GM12878 (cell line): ENCODE data around the gene NSMCE3. TPM values are rescaled to one million over a fixed set of nuclear protein-coding genes. Genes with fewer than 3 reads are reported as not detected.

ENCODE experiments used
- ESRRA ChIP-seq: IDR thresholded peaks from 2 replicates; pipeline ENCODE4 v1.6.1; 2012; ENCODE audit warnings: mild to moderate bottlenecking, low read length, improper control_type of control experiment
- HCFC1 ChIP-seq: fragments of 150-350 bp; IDR thresholded peaks from 2 replicates; pipeline ENCODE4 v1.6.1; 2014; ENCODE audit warnings: low read length
- PAX8 ChIP-seq: fragments of 450-650 bp; IDR thresholded peaks from 2 replicates; pipeline ENCODE4 v1.6.1; 2017; ENCODE audit warnings: mild to moderate bottlenecking, moderate library complexity
- RAD51 ChIP-seq: fragments of 450-650 bp; IDR thresholded peaks from 2 replicates; pipeline ENCODE4 v1.6.1; 2016; ENCODE audit warnings: moderate library complexity, mild to moderate bottlenecking, inconsistent platforms
- RCOR1 ChIP-seq: conservative IDR thresholded peaks from 2 replicates; pipeline ENCODE4 v1.6.1; 2012; ENCODE audit warnings: low read depth, low read length, improper control_type of control experiment
- polyA plus RNA-seq, 11 experiments: library from polyadenylated mRNA; depleted of rRNA in 4 of 11; unstranded in 6 of 11; stranded (reverse) in 5 of 11; fragments of >200 nt; fragmentation: Nextera tagmentation in 4 of 11; fragmentation: Illumina TruSeq in 1 of 11; extraction: Ambion mirVana in 4 of 11; extraction: Trizol in 1 of 11; gene quantifications; 1 replicate in 1 of 11; 2 replicates in 10 of 11; pipeline versions ENCODE4 v1.2.1 to v1.2.3, GENCODE V29; 2011 to 2016; ENCODE audit warnings: inconsistent platforms in 2 of 11, missing spikeins in 2 of 11, low read depth in 1 of 11
- total RNA-seq, 4 experiments: library from RNA; depleted of rRNA in 3 of 4; stranded (reverse); fragments of >200 nt in 3 of 4; fragmentation: Illumina TruSeq in 1 of 4; extraction: Trizol in 1 of 4; gene quantifications; 2 replicates each; pipeline versions ENCODE4 v1.2.1 to v1.2.3, GENCODE V29; 2013 to 2021
- TF ChIP-seq, protein P1 (sequence below): IDR thresholded peaks from 2 replicates; pipeline ENCODE4 v1.6.1; 2012; ENCODE audit warnings: low read length, inconsistent platforms
- TF ChIP-seq, protein P2 (sequence below): IDR thresholded peaks from 2 replicates; pipeline ENCODE4 v1.6.1; 2012; ENCODE audit warnings: mild to moderate bottlenecking, low read depth, low read length

NSMCE3 gene
- total and polyA plus RNA-seq, 10 of the 15 experiments (the other 5 are each of a cell fraction or from before 2014, with no cell fraction given): 3.7 to 30.0 (median 19.2) TPM

DNA sequence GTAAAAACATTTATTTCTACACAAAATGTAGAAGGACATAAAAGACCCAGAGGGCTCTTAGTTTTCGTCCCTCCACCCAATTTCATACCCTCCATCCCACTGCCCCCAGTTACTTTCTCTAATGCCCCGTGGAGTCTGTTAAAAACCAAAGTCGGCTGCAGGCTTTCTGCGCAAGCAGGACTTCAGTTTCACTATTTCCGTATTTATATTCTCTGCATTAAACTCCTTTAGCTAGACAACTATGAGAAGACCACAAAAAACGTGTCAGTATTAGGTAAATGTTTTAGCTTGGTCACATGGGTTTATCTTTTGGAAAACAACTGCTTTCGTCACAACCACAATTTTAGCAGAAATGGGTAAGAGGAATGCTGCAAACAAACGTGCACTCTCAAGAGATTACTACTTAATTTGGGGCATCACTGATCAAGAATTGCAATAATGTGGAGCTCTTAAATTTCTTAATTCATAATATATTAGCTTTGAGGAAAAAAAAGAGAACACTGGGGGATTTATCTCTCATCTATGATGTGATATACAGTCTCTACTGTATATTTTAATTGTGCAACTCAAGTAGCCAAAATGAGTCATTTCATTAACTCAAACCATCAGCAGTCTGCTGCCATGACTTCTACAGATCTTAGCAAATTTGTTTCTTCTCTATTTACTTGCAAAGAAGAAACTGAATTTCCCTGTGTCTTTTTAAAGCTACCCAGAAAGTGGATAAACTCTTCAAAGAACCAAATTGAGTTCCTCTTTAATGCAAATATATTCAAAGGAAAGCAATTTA, 740 bp upstream of the NSMCE3 start (continued):
- TF ChIP-seq, protein P1, sequence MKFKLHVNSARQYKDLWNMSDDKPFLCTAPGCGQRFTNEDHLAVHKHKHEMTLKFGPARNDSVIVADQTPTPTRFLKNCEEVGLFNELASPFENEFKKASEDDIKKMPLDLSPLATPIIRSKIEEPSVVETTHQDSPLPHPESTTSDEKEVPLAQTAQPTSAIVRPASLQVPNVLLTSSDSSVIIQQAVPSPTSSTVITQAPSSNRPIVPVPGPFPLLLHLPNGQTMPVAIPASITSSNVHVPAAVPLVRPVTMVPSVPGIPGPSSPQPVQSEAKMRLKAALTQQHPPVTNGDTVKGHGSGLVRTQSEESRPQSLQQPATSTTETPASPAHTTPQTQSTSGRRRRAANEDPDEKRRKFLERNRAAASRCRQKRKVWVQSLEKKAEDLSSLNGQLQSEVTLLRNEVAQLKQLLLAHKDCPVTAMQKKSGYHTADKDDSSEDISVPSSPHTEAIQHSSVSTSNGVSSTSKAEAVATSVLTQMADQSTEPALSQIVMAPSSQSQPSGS: peak; percentile 56
- TF ChIP-seq HCFC1 (no peak), RAD51 (peak; percentile 82), PAX8 (no peak), RCOR1 (0 out of 2 replicates have a peak, but pooled peaks have one; percentile 3), ESRRA (no peak)
- TF ChIP-seq, protein P2, sequence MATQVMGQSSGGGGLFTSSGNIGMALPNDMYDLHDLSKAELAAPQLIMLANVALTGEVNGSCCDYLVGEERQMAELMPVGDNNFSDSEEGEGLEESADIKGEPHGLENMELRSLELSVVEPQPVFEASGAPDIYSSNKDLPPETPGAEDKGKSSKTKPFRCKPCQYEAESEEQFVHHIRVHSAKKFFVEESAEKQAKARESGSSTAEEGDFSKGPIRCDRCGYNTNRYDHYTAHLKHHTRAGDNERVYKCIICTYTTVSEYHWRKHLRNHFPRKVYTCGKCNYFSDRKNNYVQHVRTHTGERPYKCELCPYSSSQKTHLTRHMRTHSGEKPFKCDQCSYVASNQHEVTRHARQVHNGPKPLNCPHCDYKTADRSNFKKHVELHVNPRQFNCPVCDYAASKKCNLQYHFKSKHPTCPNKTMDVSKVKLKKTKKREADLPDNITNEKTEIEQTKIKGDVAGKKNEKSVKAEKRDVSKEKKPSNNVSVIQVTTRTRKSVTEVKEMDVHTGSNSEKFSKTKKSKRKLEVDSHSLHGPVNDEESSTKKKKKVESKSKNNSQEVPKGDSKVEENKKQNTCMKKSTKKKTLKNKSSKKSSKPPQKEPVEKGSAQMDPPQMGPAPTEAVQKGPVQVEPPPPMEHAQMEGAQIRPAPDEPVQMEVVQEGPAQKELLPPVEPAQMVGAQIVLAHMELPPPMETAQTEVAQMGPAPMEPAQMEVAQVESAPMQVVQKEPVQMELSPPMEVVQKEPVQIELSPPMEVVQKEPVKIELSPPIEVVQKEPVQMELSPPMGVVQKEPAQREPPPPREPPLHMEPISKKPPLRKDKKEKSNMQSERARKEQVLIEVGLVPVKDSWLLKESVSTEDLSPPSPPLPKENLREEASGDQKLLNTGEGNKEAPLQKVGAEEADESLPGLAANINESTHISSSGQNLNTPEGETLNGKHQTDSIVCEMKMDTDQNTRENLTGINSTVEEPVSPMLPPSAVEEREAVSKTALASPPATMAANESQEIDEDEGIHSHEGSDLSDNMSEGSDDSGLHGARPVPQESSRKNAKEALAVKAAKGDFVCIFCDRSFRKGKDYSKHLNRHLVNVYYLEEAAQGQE: no peak
- TF ChIP-seq, all 136 proteins: peak for 24
